Nephron progenitor cell (in vitro differentiated cells): ENCODE data around the gene THSD4.
A peak's percentile ranks its signal among the peaks of the same experiment; 100 is the strongest.

Source experiments
- DNase-seq: peaks from one replicate; pipeline ENCODE4 v3.0.0; 2021
- H3K27ac Mint-ChIP-seq: 2 replicates; pipeline ENCODE4 v1.8.0; 2021; ENCODE audit warnings: mild to moderate bottlenecking, moderate library complexity, mixed read lengths
- H3K27me3 Mint-ChIP-seq: 2 replicates; pipeline ENCODE4 v1.8.0; 2021; ENCODE audit warnings: mild to moderate bottlenecking, low read depth, mixed read lengths; ENCODE audit not compliant: poor library complexity
- H3K36me3 Mint-ChIP-seq: 2 replicates; pipeline ENCODE4 v1.8.0; 2021; ENCODE audit warnings: low read depth, mixed read lengths
- H3K4me1 Mint-ChIP-seq: 2 replicates; pipeline ENCODE4 v1.8.0; 2021; ENCODE audit warnings: mixed read lengths
- H3K4me3 Mint-ChIP-seq: 2 replicates; pipeline ENCODE4 v1.8.0; 2021; ENCODE audit warnings: mild to moderate bottlenecking, moderate library complexity, mixed read lengths
- H3K9me3 Mint-ChIP-seq: 2 replicates; pipeline ENCODE4 v1.8.0; 2021; ENCODE audit warnings: mild to moderate bottlenecking, moderate library complexity, mixed read lengths
- CTCF ChIP-seq: fragments of 200-600 bp; sonication (generic); IDR thresholded peaks from 2 replicates; pipeline ENCODE4 v1.5.0; 2021; ENCODE audit warnings: antibody characterized with exemption

THSD4 gene

DNA sequence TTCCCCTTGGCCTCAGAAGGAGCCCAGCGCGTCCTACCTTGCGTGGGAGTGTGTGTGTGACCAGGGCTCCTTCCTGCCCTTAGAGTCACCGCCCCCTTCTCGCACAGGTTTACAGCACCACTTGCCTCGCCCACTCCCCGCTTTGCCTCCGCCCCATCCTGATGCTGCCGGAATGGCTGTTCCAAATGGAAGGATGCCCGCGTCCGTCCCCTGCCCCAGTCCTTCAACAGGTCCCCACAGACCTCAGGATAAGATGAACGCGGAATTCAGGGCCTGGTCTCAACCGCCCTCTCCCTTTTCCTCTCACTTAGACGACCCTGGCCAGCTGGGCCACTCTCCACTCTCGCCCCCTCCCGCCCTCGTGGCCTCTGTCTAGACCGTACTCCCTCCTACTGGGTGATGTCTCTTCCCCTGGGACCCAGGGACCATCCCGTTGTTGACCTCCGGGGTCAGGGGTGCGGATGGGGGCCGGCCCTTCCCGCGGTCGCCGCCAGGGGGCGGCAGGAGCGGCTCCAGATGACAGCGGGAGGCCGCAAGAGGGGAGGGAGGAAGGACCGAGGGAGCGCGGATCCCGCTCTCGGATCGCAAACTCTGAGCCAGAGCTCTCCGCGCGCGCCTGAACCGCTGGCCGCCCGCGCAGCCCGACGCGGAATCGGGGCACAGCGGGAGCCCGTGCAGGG lies at the start of gene THSD4:
THSD4 (plus strand) TSS at position 585 of the 680 bp plus-strand sequence.
- H3K9me3 Mint-ChIP-seq = no peaks in the 10 kb centered on the region
- H3K4me1 Mint-ChIP-seq = peaks cover 73% of the 10 kb centered on the region
- H3K36me3 Mint-ChIP-seq = no peaks in the 10 kb centered on the region
- H3K4me3 Mint-ChIP-seq = peak within 1 kb of the TSS; percentile 85
- DNase-seq = peak; percentile 88
- H3K27me3 Mint-ChIP-seq = peaks cover 15% of the 10 kb centered on the region
- peak within 1 kb of the TSS; percentile 94 for H3K27ac Mint-ChIP-seq
- peak; percentile 96 for TF ChIP-seq CTCF

- peaks cover 3% of the 10 kb centered on the region for H3K27me3 Mint-ChIP-seq
- no peak for DNase-seq
- peaks cover 4% of the 10 kb centered on the region for H3K9me3 Mint-ChIP-seq
- no peak for TF ChIP-seq CTCF
- no peak overlapping the region for H3K4me3 Mint-ChIP-seq
- H3K4me1 Mint-ChIP-seq = no peaks in the 10 kb centered on the region
- no peak overlapping the region for H3K27ac Mint-ChIP-seq
- H3K36me3 Mint-ChIP-seq = no peaks in the 10 kb centered on the region
Observed at GRCh38 chr15:71066983-71067382, 48.3 kb upstream of the THSD4 start.

GRCh38 chr15:71069693-71070092 lies 45.6 kb upstream of the THSD4 start:
- H3K36me3 Mint-ChIP-seq = peaks cover 3% of the 10 kb centered on the region
- no peak for DNase-seq
- TF ChIP-seq CTCF = no peak
- no peak overlapping the region for H3K4me3 Mint-ChIP-seq
- no peaks in the 10 kb centered on the region for H3K4me1 Mint-ChIP-seq
- H3K27me3 Mint-ChIP-seq = peaks cover 3% of the 10 kb centered on the region
- H3K9me3 Mint-ChIP-seq = peaks cover 16% of the 10 kb centered on the region
- no peak overlapping the region for H3K27ac Mint-ChIP-seq

DNA sequence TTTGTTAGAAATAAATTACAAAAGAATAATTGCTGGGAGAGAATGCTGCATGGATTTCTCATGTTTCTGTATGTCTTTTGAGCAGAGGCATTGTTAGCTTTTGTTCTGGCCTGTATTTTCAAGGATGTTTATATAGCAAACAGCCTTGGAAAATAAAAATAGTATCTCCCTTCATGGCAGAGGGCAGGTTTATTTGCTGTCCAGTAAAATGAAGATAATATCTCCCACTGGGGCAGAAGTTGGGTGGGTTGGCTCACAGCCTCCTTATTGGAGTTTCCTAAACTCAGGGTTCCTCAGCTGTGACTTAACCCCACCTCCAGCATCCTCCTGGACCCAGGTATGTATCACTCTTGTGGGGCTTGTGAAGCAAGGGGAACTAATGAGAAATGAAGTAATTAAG lies 43.7 kb upstream of the THSD4 start:
- no peak overlapping the region for H3K27ac Mint-ChIP-seq
- peaks cover 3% of the 10 kb centered on the region for H3K27me3 Mint-ChIP-seq
- H3K4me1 Mint-ChIP-seq = no peaks in the 10 kb centered on the region
- peaks cover 3% of the 10 kb centered on the region for H3K36me3 Mint-ChIP-seq
- no peak overlapping the region for H3K4me3 Mint-ChIP-seq
- no peak for DNase-seq
- no peak for TF ChIP-seq CTCF
- H3K9me3 Mint-ChIP-seq = peaks cover 16% of the 10 kb centered on the region

DNA sequence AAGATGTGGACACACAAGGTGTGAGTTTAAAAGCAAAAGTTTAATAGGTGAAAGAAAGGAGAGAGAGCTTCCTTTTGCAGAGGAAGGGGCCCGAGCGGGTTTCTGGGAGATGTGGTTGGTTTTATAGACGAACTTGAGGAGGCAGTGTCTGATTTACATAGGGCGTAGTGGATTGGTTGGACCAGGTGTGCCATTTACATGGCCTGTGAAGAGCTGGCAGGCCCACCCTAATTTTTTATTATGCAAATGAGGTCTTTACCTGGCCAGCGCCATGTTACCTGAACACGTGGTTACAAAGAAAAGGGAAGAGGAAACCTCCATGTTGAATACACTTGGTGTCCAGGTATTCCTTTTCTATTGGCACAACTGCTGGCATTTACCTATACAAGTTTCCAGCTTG lies 42.8 kb upstream of the THSD4 start:
- Mint-ChIP-seq H3K36me3 (peaks cover 3% of the 10 kb centered on the region), H3K27me3 (no peaks in the 10 kb centered on the region), H3K4me1 (no peaks in the 10 kb centered on the region), H3K9me3 (peaks cover 19% of the 10 kb centered on the region), H3K4me3 (no peak overlapping the region), H3K27ac (no peak overlapping the region)
- TF ChIP-seq CTCF = no peak
- DNase-seq = no peak

GRCh38 chr15:71078506-71079207 lies 36.6 kb upstream of the THSD4 start:
- Mint-ChIP-seq H3K27ac (peak overlapping the region; percentile 31), H3K4me3 (no peak overlapping the region), H3K27me3 (peaks cover 4% of the 10 kb centered on the region), H3K4me1 (peaks cover 22% of the 10 kb centered on the region), H3K9me3 (peaks cover 18% of the 10 kb centered on the region), H3K36me3 (peaks cover 3% of the 10 kb centered on the region)
- DNase-seq = no peak
- TF ChIP-seq CTCF = no peak
